GM18868 (cell line): ENCODE data around the gene BCCIP.

Experiments used
- ATAC-seq: cut with Tn5 transposase; IDR thresholded peaks from one replicate; pipeline ENCODE4 v1.9.1; 2021; ENCODE audit warnings: mild to moderate bottlenecking, moderate library complexity; ENCODE audit not compliant: unreplicated experiment

BCCIP gene

DNA sequence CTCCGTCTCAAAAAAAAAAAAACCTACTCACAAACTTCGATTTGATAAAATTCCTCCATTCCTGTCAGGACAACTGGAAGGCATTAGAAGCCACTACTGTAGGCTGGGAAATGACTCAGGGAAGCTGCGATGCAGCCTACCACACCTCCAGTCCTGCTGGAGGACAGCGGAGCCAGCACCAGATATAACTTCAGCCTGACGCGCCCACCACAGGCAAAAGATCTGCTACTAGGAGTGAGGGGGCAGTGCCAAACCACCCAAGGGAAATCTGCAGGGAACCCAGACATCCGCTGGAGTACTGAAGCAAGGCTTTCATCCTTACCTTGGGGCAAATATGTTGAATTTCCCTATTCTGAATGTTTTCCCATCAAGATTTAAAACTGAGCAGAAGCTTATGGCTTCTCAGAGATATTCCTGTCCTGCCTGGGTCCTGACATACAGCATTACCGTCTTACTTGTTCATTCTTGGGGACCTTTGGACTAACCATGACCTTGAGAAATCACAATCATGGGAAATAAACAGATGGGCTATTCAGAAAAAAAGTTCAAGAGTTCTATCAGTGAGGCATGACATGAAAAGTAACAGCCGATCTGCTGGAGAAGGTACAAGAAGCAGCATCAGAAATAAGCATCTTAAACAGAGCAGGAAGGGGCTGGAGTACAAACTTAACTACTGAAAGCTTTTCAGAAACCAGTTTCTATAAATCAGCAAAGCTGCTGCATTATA is 20.4 kb downstream of the BCCIP start:
- no peak for ATAC-seq

DNA sequence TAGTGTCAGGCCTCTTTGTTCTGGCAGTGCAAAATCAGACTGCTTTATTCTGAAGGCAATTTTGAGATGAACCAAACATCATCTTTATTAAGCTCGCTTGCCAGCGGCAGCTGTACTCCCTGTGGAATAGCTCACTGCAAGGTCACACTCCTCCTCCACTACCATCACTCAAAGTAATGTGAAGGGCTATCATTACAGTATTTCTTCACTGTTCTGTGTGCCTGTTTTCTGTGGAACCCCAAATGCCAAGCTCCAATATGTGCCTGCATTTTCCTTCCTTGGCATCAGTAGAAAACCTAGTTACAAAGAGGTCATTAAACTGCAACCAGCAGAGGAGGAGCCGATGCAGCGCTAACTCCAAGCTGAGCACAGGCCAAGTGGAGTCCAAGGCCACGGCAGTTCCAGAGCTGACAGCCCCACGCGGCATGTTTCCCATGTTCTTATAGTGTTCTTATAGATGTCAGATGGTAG is 21.4 kb downstream of the BCCIP start:
- no peak for ATAC-seq

DNA sequence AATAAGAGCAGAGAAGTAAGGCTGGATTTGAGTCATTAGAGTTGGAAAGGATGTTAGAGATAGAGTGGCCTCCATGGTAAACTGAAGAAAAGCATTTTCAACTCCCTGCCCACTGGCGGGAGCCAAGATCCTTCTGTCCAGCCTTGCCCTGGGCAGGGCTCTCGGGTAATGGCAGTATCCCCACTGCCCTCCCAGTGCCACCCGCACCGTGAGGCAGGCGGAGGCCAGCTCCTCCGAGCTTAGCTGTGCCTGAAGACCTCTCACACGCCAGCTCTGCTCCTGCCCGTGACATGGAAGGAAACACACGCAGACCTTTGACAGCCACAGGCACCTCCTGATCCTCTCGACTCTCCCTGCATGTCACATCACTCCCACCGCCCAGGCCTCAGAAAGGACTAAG is 22.3 kb downstream of the BCCIP start:
- no peak for ATAC-seq

DNA sequence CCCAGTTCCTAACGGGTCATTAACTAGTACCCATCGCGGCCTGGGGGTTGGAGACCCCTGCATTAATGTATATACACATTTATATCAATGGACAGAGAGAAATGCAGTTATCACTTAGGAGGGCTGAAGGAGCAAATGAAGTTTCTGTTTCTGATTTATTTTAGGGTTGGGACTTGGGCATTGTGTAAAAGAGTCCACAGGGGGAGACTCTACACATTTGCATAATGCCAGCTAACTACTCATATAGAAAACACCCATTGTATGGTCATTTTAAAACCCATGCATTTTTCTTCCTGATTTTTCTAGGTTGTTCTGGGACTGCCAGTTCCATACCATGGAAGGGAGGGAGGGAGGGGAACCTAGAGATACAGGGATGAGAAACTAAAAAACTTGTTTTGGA is 23.5 kb downstream of the BCCIP start:
- ATAC-seq = peak; percentile 59

DNA sequence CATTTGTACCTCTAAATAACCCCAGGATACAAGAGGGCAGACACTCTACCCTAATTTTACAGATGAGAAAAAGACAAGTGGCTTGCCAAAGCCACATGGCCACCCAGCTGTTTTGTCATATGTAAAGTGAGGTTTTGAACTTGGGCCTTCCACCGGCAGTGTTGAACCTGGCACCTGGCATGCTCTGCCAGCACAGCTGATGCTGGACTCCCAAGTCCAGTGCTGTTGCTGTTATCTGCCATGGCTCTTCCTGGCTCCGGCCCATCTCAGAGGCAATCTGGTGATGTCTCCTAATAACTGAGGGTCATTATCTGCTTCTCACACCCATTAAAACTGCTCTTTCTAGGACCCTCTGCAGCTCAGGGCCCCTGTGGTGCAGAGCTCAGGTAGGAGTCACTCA is 25.0 kb downstream of the BCCIP start:
- no peak for ATAC-seq

DNA sequence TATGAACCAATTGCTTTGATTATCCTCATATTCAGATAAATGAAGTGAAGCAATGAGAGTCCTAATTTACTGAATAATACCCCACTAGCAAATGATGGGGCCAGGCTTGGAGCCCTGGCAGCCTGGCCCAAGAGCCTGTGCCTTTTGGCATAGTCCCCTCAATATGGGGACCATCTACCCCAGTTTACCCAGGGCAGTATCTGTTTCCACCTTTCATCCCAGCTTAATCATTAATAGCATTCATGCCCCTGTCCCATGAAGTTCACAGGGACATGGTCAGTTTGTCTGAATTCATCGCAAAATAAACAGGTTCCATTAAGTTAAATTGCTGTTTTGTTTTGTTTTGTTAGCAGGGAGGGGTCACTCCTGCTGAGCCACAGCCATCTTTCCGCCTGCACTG is 25.5 kb downstream of the BCCIP start:
- no peak for ATAC-seq

DNA sequence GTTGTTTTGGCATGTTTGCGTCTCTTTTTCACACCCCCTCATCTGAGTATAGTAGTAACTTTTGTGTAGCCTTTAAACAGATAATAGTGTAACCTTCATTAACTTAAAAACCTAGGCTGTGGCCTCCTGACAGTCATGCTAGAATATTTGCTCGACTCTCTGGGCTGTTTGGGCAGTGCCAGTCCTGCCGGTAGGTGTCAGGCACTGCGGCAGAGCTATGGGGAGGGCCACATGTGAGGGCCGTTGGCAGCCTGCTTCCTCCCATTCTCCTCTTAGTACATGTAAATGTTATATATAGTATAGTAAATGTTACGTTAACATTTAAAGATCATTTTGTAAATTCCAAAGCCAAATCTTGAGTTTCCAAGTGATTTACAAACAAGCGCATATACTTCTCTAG is 26.1 kb downstream of the BCCIP start:
- ATAC-seq = no peak

DNA sequence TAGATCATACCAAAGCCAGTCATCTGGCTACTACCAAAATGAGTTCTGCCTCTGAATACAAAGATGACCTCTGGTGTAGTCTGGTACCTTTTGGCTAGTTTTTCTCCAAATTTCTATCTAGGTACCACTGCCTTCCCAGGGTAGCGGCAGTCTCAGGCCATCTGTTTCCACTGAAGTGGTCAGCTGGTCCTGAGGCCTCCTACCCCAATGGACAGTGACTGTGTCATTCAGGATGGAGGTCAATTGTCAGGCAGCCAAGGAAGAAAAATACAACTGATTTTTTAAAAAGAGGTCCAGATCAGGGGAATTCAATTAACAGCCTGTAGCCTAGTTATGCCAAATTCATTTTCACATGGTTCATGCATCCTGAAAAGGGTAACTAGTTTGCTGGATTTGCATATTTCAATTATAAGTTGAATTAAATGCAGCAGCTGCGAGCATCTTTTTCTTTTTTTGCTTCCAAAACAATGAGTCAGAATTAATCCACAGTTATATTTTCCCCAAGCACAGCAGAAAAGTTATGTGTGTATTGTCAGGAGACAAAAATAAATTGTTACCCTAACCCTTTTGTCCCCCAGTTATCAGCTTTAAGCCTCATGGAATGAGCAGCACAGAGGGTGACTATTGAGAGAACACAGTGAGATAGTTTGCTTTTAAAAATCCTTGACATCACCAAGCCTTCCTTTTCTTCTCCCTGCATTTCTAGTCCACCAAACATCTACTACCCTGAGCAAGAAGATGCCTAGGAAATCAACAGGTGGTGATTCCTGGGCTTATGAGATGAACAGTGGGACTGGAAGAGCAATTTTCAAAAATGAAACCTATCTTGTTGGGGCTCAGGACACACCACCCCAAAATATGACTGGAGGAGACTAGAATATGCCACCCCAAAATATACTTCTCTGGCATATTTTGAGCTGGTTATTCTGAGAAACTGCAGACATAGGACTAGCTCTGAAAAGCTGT is 27.7 kb downstream of the BCCIP start:
- no peak for ATAC-seq

DNA sequence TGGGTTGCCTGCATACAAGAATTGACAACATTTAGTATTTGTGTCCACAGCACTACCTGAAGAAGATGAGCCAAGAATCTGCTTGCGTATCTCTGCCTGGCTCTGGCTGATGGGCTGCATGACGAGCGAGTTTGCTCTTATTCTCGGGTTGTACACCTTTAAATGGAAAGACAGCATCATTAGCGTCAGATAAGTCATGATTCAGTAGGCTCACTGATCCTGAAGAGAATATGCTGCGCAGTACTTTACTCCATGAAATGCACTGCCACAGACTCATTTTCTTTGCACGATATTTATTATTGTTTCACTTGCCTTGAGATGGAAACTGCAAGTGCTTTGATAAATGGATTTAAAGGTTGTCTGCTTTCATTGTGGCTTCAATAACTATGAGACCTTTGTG is 29.1 kb downstream of the BCCIP start:
- ATAC-seq = no peak

DNA sequence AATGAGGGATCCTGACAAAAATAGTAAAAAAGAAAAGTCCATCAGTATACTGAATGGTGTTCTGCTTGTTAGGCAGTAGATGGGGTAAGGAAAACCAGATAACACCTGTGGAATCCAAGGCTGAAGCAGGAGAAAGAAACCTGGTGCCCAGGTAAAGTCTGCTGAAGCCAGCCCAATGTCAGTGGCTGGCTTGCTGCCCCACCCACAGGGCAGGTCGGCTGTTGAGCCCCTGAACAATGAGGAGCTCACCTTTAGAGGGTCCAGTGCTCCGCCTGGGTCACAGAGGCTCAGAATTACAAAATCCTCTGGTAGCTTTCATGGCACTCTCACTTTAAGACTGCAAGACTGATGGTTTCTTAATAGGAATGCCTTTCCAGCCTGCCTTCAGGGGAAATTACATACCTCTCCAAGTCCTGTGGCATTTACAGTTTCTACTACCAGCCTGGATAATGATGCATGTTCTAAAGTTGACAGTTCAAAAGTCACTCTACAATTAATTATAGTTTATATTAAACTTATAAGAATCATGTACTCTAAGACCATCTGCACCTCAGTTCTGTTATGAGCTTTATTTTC is 33.9 kb downstream of the BCCIP start:
- no peak for ATAC-seq

DNA sequence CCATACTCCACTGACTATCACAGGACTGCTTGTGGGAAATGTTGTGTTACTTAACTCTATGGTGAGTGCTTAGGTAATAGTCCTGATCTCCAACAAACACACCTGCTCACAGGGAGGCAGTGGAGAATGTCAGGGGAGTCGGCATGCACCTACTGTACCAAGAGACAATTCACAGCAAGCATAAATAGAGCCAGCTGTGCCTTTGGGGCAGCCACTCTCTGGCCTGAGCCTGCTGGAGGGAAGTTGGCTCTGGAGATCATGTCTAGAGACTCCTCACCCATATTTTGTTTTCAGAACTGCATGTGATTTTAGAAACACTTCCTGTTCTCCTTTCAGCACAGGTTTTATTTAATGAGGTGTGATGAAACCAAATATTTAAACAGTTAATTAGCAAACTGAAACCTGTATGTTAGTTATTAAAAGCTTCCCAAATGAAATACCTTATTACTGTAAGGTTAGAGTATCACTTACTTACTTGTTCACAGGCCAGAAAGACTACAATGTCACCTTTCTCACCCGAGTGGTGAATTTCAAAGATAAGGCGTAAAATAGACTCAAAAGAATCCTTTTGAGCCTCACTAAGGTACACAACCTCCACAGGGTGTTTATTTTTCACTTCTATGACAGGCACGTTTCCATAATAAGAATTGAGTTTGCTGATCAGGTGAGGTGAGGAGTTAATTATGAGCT is 35.9 kb downstream of the BCCIP start:
- ATAC-seq = no peak

DNA sequence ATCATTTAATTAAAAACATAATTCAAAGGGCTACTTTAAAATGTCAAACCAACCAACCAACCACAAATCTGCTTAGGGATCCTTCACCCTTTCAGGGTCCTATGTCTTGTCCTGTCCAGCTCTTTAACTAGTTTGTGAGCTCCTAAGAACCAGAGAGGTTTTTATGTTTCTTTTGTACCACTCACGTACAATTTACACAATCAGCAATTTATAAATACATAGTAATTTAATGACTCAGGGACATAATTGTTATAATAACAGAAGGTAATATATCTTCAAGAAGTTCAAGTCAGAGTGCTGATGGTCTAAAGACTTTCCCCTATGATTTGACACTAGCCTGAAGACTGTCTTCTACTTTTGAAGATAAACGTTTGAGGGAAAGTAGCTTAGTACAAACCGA is 41.8 kb downstream of the BCCIP start:
- no peak for ATAC-seq

DNA sequence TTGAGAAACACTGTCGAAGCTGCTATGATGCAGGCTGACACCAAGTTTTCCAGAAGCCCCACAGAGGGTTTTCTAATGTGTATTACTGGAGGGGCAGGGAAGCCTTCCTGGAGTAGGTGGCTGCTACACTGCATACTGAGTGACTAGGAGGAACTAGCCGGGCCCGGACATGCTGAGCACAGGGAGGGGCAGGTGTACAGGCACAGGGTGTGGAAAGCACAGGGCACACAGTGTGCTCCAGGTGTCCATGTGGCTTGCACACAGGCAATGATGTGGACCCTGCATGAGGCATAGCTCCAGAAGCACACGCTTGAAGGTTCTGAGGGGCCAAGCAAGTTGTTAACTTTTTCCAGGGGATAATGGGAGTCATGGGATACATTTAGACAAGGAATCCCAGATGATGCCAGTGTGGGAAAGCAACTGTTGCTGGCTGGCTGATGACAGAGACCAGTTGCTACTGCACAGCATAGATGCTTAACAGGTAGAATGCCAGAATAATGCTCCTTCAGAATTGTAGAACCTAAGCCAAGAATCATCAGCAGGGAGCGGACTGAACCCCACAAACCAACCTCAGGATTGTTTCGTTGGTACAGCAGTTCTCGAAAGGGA is 43.2 kb downstream of the BCCIP start:
- ATAC-seq = no peak

DNA sequence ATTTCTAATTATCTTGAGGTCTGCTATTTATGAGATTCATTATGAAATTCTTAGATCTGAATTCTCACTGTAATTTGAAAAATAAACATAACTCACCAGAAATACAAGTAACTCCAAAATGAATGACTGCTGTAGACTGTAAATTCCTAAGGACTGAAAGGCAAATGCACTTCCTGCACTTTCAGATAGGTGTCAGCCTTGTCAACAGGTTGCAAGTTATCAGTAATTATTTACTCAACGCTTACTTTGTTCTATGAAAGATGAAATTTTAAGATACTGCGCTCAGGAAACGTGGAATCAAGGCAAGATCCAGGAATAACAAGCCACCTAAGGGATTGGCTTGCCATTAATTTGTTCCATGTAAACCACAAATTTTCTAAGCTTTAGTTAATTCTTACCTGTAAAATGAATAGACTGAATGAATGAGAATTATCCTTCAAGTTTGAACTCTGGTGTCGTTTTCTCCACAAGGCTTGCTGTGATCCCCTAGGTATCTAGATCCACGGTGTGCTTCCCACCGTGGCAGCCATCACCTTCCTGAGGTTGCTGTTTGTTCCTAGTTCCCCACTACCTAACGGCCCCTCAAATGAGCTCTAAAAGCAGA is 45.1 kb downstream of the BCCIP start:
- peak; percentile 78 for ATAC-seq

DNA sequence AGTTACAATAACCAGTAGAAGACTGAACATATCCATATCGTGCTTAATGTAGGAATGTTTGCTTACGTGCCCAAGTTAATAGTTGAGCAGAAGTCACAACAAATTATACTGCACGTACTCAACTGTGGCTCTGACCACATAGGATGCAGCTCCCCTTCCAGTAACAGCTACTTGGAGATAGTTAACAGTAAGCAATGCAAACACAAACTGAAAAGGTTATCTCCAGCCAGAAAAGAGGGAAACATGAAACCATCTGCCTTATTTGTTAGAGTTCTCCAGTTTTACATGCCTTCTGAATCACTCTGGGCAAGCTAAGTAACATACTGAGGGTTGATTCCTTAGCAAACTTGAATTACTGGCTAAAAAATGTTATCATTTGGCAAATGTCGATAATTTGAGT is 48.0 kb downstream of the BCCIP start:
- no peak for ATAC-seq

DNA sequence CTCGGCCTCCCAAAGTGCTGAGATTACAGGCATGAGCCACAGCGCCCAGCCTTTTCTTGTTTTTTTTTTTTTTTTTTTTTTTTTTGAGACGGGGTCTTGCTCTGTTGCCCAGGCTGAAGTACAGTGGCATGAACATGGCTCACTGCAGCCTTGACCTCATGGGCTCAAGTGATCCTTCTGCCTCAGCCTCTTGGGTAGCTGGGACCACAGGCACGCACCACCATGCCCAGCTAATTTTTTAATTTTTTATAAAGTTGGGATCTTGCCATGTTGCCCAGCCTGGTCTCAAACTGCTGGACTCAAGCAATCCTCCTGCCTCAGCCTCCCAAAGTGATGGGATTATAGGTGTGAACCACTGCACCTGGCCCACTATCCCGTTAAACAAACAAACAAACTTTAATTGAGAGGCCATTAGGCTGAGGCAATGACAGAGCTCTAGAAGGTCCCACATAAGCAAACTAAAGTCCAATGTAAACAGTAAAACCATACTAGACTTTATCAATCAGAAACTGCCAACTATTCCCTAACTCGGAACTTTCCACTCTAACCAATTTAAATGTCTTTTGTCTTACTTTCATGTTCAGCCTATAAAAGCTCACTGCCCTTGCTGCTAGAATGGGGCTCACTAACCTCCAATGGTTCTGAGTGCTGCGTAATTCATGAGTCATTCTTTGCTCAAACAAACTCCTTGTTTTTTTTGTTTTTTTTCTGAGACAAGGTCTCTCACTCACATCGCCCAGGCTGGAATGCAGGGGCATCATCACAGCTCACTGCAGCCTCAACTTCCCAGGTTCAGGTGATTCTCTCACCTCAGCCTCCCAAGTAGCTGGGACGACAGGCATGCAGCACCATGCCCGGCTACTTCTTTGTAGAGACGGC is 55.9 kb downstream of the BCCIP start:
- no peak for ATAC-seq

DNA sequence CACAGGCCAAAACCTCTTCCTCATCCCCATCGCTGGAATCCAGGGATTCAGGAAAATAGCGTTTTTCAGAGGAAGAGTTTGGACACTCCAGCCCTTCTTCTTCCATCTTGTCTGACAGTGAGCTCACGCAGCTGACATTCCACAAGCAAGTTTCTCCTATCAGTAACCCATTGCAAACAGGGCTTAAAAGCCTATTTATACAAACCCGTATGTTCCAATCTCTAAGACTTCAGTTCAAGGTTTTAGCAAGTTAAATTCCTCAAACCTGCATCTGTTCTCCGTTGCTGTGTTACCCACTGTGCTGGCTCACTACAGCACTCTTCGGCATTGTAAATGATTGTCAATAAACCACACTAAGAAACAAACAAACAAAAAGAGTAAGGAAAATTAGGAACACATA is 57.4 kb downstream of the BCCIP start:
- no peak for ATAC-seq

DNA sequence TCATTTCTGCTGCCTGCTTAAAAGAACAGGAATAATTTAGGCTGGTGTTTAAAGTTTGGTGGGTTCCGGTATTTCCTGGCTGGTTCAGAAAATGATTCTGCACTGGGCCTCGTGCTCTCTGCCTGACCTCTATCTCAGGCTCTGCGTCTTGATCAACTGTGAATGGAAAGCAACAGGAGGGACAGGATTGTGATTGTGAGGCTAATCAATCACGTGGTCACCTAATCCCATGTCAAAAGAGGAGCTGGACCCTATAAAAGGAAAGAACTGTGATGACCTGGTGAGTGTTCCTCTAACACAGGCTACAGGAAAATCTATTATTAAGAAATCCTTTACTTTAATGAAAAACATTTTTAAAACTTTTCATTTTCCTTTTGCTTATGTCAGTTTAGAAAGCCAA is 57.8 kb downstream of the BCCIP start, which contains the start of gene DHX32:
Gene DHX32, minus strand, starts transcription at position 101 of the 400 bp plus-strand sequence. CDS start 468 bp downstream, outside the sequence.
- no peak for ATAC-seq

DNA sequence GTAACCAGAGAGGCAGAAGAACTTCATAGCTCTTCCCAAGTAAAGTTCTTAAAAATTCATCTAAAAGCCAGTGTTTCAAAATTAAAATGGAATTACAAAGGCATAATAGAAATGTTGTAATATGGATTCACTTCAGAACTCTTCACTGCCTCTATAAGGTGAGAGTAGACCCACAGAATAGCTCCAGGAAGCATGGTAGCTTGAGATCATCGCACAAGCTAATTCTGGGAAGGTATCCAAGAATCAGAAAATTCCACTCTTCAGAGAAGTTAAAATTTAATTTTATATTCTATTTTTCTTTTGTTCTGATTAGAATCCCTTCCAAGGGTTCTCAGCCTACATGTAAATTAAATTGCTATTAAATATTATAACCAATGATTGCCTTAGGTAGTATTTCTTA is 59.2 kb downstream of the BCCIP start:
- no peak for ATAC-seq
